GM23338 (cell line): ENCODE data around the gene ODAD3. TPM values are rescaled to one million over a fixed set of nuclear protein-coding genes. Genes with fewer than 3 reads are reported as not detected.

Experiments used
- ATAC-seq: fragments of 200-7000 bp; cut with Tn5 transposase; 3 replicates; pipeline ENCODE4 v1.9.1; 2020
- DNase-seq: peaks from one replicate; pipeline ENCODE4 v3.0.0-alpha.2; 2015; ENCODE audit warnings: low spot score
- H2AFZ ChIP-seq: fragments of 200-600 bp; sonication (generic); 2 replicates; pipeline ENCODE4 v1.8.0; 2016; ENCODE audit warnings: antibody characterized with exemption, mild to moderate bottlenecking, moderate library complexity
- H3F3A ChIP-seq: fragments of 200-600 bp; sonication (generic); replicated peaks from 2 replicates; pipeline ENCODE4 v1.8.0; 2017; ENCODE audit warnings: antibody characterized with exemption, mixed run types, low read depth
- H3K27ac ChIP-seq: fragments of 200-600 bp; sonication (generic); 2 replicates; pipeline ENCODE4 v1.6.1; 2016; ENCODE audit warnings: low read depth
- H3K27me3 ChIP-seq: fragments of 200-600 bp; sonication (generic); 2 replicates; pipeline ENCODE4 v1.8.0; 2016; ENCODE audit warnings: mild to moderate bottlenecking, mixed run types, moderate library complexity; ENCODE audit not compliant: insufficient read depth
- H3K36me3 ChIP-seq: fragments of 200-600 bp; sonication (generic); 2 replicates; pipeline ENCODE4 v1.8.0; 2016; ENCODE audit warnings: mild to moderate bottlenecking; ENCODE audit not compliant: insufficient read depth
- H3K4me1 ChIP-seq: fragments of 200-600 bp; sonication (generic); 2 replicates; pipeline ENCODE4 v1.8.0; 2016; ENCODE audit warnings: mild to moderate bottlenecking, moderate library complexity; ENCODE audit not compliant: insufficient read depth
- H3K4me2 ChIP-seq: fragments of 200-600 bp; sonication (generic); 2 replicates; pipeline ENCODE4 v1.7.1; 2017; ENCODE audit warnings: mixed run types
- H3K4me3 ChIP-seq: fragments of 200-600 bp; sonication (generic); 2 replicates; pipeline ENCODE4 v1.6.1; 2016; ENCODE audit warnings: mixed run types
- H3K79me2 ChIP-seq: fragments of 200-600 bp; sonication (generic); replicated peaks from 2 replicates; pipeline ENCODE4 v1.8.0; 2017; ENCODE audit warnings: mild to moderate bottlenecking; ENCODE audit not compliant: insufficient read depth
- H3K9me2 ChIP-seq: fragments of 200-600 bp; sonication (generic); 2 replicates; pipeline ENCODE4 v1.8.0; 2017; ENCODE audit not compliant: insufficient read depth
- H4K20me1 ChIP-seq: fragments of 200-600 bp; sonication (generic); replicated peaks from 2 replicates; pipeline ENCODE4 v1.8.0; 2017; ENCODE audit warnings: mild to moderate bottlenecking; ENCODE audit not compliant: insufficient read depth
- H3K27ac Mint-ChIP-seq: 2 replicates; pipeline ENCODE4 v1.8.0; 2020; ENCODE audit warnings: inconsistent platforms, mild to moderate bottlenecking, moderate library complexity, mixed read lengths
- H3K27me3 Mint-ChIP-seq: 3 replicates; pipeline ENCODE4 v1.8.0; 2022; ENCODE audit warnings: low read depth, mild to moderate bottlenecking, moderate library complexity, mixed read lengths, inconsistent platforms; ENCODE audit not compliant: insufficient read depth, poor library complexity
- H3K36me3 Mint-ChIP-seq: 3 replicates; pipeline ENCODE4 v1.8.0; 2021; ENCODE audit warnings: low read depth, mild to moderate bottlenecking, inconsistent platforms, moderate library complexity, mixed read lengths
- H3K4me1 Mint-ChIP-seq: 3 replicates; pipeline ENCODE4 v1.8.0; 2020; ENCODE audit warnings: mild to moderate bottlenecking, inconsistent platforms, mixed read lengths
- H3K4me3 Mint-ChIP-seq: 3 replicates; pipeline ENCODE4 v1.8.0; 2021; ENCODE audit warnings: moderate library complexity, mild to moderate bottlenecking, inconsistent platforms, mixed read lengths
- H3K9me3 Mint-ChIP-seq: 3 replicates; pipeline ENCODE4 v1.8.0; 2020; ENCODE audit warnings: moderate library complexity, mild to moderate bottlenecking, inconsistent platforms, mixed read lengths
- EZH2 ChIP-seq: fragments of 200-600 bp; sonication (generic); IDR thresholded peaks from one replicate; pipeline ENCODE4 v1.8.0; 2017; ENCODE audit warnings: antibody characterized with exemption, mild to moderate bottlenecking, low read depth; ENCODE audit not compliant: unreplicated experiment
- JUNB ChIP-seq: IDR thresholded peaks from one replicate; pipeline ENCODE4 v1.6.1; 2016; ENCODE audit warnings: antibody characterized with exemption; ENCODE audit not compliant: unreplicated experiment
- ZNF331 ChIP-seq: fragments of 250-450 bp; sonication (Bioruptor Pico); IDR thresholded peaks from 2 replicates; pipeline ENCODE4 v1.5.0; 2020; ENCODE audit warnings: low read depth, mild to moderate bottlenecking, moderate library complexity
- polyA plus RNA-seq: library from polyadenylated mRNA; unstranded; fragments of >200 nt; fragmentation: Nextera tagmentation; extraction: Ambion mirVana; gene quantifications from 2 replicates; pipeline ENCODE4 v1.2.1, GENCODE V29; 2016
- total RNA-seq: library from RNA; depleted of rRNA; stranded (reverse); fragments of >200 nt; shearing (Covaris generic); gene quantifications from 2 replicates; pipeline ENCODE4 v1.2.3, GENCODE V29; 2014
- TF ChIP-seq, protein P1 (sequence below): IDR thresholded peaks from one replicate; pipeline ENCODE4 v1.6.1; 2018; ENCODE audit warnings: antibody characterized with exemption; ENCODE audit not compliant: unreplicated experiment
- TF ChIP-seq, protein P2 (sequence below): IDR thresholded peaks from 2 replicates; pipeline ENCODE4 v1.6.1; 2016; ENCODE audit warnings: antibody characterized with exemption
- TF ChIP-seq, protein P3 (sequence below), 2 experiments: fragments of 200-600 bp in 1 of 2; sonication (generic) in 1 of 2; conservative IDR thresholded peaks; 2 replicates each; pipeline versions ENCODE4 v1.5.1 to v1.6.1; 2016 to 2017; ENCODE audit warnings: antibody characterized with exemption in 2 of 2, low read depth in 2 of 2, mild to moderate bottlenecking in 2 of 2, moderate library complexity in 1 of 2
- TF ChIP-seq, protein P4 (sequence below): fragments of 250-450 bp; sonication (Bioruptor Pico); IDR thresholded peaks from 2 replicates; pipeline ENCODE4 v1.5.0; 2020; ENCODE audit warnings: mild to moderate bottlenecking, moderate library complexity

Gene ODAD3
- total and polyA plus RNA-seq, 2 experiments from 2014 or later = 1.5 to 6.1 TPM

DNA sequence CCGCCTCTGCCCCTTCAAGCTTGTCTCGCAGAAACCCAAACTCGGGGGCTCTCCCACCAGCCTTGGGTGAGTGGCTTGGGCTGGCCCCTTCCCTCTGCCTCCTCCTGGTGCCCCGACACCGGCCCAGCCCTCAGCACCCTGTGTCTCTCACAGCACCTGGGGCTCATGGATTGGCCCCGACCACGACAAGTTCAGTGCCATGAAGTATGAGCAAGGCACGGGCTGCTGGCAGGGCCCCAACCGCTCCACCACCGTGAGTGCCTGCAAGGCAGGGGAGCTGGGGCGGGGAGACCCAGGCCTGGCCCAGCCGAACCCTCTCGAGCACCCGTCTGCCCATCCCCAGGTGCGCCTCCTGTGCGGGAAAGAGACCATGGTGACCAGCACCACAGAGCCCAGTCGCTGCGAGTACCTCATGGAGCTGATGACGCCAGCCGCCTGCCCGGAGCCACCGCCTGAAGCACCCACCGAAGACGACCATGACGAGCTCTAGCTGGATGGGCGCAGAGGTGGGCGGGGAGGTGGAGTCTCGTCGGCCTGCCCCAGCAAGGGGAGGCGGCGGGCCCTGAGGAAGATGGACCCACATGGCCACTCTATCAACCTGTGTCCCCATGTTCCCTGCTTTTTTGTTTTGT lies 14.1 kb upstream of the ODAD3 start:
- H4K20me1 ChIP-seq = no peaks in the 10 kb centered on the region
- H3K27me3 ChIP-seq = no peaks in the 10 kb centered on the region
- no peak overlapping the region for H3K27ac ChIP-seq
- TF ChIP-seq JUNB = no peak
- TF ChIP-seq ZNF331 (CRISPR knock-in tag) = no peak
- TF ChIP-seq, protein P1, sequence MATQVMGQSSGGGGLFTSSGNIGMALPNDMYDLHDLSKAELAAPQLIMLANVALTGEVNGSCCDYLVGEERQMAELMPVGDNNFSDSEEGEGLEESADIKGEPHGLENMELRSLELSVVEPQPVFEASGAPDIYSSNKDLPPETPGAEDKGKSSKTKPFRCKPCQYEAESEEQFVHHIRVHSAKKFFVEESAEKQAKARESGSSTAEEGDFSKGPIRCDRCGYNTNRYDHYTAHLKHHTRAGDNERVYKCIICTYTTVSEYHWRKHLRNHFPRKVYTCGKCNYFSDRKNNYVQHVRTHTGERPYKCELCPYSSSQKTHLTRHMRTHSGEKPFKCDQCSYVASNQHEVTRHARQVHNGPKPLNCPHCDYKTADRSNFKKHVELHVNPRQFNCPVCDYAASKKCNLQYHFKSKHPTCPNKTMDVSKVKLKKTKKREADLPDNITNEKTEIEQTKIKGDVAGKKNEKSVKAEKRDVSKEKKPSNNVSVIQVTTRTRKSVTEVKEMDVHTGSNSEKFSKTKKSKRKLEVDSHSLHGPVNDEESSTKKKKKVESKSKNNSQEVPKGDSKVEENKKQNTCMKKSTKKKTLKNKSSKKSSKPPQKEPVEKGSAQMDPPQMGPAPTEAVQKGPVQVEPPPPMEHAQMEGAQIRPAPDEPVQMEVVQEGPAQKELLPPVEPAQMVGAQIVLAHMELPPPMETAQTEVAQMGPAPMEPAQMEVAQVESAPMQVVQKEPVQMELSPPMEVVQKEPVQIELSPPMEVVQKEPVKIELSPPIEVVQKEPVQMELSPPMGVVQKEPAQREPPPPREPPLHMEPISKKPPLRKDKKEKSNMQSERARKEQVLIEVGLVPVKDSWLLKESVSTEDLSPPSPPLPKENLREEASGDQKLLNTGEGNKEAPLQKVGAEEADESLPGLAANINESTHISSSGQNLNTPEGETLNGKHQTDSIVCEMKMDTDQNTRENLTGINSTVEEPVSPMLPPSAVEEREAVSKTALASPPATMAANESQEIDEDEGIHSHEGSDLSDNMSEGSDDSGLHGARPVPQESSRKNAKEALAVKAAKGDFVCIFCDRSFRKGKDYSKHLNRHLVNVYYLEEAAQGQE = no peak
- TF ChIP-seq, protein P2, sequence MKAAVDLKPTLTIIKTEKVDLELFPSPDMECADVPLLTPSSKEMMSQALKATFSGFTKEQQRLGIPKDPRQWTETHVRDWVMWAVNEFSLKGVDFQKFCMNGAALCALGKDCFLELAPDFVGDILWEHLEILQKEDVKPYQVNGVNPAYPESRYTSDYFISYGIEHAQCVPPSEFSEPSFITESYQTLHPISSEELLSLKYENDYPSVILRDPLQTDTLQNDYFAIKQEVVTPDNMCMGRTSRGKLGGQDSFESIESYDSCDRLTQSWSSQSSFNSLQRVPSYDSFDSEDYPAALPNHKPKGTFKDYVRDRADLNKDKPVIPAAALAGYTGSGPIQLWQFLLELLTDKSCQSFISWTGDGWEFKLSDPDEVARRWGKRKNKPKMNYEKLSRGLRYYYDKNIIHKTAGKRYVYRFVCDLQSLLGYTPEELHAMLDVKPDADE = no peak
- TF ChIP-seq, protein P3, sequence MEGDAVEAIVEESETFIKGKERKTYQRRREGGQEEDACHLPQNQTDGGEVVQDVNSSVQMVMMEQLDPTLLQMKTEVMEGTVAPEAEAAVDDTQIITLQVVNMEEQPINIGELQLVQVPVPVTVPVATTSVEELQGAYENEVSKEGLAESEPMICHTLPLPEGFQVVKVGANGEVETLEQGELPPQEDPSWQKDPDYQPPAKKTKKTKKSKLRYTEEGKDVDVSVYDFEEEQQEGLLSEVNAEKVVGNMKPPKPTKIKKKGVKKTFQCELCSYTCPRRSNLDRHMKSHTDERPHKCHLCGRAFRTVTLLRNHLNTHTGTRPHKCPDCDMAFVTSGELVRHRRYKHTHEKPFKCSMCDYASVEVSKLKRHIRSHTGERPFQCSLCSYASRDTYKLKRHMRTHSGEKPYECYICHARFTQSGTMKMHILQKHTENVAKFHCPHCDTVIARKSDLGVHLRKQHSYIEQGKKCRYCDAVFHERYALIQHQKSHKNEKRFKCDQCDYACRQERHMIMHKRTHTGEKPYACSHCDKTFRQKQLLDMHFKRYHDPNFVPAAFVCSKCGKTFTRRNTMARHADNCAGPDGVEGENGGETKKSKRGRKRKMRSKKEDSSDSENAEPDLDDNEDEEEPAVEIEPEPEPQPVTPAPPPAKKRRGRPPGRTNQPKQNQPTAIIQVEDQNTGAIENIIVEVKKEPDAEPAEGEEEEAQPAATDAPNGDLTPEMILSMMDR (conservative IDR thresholded peaks at IDR 0.05; ENCODE audit: low read depth in 2 of 2) = no peak
- TF ChIP-seq, protein P4, sequence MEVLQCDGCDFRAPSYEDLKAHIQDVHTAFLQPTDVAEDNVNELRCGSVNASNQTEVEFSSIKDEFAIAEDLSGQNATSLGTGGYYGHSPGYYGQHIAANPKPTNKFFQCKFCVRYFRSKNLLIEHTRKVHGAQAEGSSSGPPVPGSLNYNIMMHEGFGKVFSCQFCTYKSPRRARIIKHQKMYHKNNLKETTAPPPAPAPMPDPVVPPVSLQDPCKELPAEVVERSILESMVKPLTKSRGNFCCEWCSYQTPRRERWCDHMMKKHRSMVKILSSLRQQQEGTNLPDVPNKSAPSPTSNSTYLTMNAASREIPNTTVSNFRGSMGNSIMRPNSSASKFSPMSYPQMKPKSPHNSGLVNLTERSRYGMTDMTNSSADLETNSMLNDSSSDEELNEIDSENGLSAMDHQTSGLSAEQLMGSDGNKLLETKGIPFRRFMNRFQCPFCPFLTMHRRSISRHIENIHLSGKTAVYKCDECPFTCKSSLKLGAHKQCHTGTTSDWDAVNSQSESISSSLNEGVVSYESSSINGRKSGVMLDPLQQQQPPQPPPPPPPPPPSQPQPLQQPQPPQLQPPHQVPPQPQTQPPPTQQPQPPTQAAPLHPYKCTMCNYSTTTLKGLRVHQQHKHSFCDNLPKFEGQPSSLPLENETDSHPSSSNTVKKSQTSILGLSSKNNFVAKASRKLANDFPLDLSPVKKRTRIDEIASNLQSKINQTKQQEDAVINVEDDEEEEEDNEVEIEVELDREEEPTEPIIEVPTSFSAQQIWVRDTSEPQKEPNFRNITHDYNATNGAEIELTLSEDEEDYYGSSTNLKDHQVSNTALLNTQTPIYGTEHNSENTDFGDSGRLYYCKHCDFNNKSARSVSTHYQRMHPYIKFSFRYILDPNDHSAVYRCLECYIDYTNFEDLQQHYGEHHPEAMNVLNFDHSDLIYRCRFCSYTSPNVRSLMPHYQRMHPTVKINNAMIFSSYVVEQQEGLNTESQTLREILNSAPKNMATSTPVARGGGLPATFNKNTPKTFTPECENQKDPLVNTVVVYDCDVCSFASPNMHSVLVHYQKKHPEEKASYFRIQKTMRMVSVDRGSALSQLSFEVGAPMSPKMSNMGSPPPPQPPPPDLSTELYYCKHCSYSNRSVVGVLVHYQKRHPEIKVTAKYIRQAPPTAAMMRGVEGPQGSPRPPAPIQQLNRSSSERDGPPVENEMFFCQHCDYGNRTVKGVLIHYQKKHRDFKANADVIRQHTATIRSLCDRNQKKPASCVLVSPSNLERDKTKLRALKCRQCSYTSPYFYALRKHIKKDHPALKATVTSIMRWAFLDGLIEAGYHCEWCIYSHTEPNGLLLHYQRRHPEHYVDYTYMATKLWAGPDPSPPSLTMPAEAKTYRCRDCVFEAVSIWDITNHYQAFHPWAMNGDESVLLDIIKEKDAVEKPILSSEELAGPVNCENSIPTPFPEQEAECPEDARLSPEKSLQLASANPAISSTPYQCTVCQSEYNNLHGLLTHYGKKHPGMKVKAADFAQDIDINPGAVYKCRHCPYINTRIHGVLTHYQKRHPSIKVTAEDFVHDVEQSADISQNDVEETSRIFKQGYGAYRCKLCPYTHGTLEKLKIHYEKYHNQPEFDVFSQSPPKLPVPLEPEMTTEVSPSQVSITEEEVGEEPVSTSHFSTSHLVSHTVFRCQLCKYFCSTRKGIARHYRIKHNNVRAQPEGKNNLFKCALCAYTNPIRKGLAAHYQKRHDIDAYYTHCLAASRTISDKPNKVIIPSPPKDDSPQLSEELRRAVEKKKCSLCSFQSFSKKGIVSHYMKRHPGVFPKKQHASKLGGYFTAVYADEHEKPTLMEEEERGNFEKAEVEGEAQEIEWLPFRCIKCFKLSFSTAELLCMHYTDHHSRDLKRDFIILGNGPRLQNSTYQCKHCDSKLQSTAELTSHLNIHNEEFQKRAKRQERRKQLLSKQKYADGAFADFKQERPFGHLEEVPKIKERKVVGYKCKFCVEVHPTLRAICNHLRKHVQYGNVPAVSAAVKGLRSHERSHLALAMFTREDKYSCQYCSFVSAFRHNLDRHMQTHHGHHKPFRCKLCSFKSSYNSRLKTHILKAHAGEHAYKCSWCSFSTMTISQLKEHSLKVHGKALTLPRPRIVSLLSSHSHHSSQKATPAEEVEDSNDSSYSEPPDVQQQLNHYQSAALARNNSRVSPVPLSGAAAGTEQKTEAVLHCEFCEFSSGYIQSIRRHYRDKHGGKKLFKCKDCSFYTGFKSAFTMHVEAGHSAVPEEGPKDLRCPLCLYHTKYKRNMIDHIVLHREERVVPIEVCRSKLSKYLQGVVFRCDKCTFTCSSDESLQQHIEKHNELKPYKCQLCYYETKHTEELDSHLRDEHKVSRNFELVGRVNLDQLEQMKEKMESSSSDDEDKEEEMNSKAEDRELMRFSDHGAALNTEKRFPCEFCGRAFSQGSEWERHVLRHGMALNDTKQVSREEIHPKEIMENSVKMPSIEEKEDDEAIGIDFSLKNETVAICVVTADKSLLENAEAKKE (CRISPR knock-in tag) = no peak
- TF ChIP-seq EZH2 = no peak
- H3K4me1 ChIP-seq = peaks cover 29% of the 10 kb centered on the region
- 0 out of 2 replicates have a peak, but pooled peaks cover 2% of the 10 kb centered on the region for H3F3A ChIP-seq
- H3K4me3 ChIP-seq = no peak overlapping the region
- ATAC-seq (no peak), DNase-seq (no peak)
- peaks cover 12% of the 10 kb centered on the region for H3K27me3 Mint-ChIP-seq
- no peaks in the 10 kb centered on the region for H3K79me2 ChIP-seq
- peaks cover 30% of the 10 kb centered on the region for H3K36me3 Mint-ChIP-seq
- no peaks in the 10 kb centered on the region; the same call in 2 of the 3 replicates for H3K9me3 Mint-ChIP-seq
- H3K4me1 Mint-ChIP-seq = peaks cover 23% of the 10 kb centered on the region
- H3K9me2 ChIP-seq = no peaks in the 10 kb centered on the region
- no peak overlapping the region for H3K4me2 ChIP-seq
- no peak overlapping the region for H3K27ac Mint-ChIP-seq
- no peaks in the 10 kb centered on the region; the same call in 1 of the 2 replicates for H3K36me3 ChIP-seq
- H3K4me3 Mint-ChIP-seq = no peak overlapping the region
- H2AFZ ChIP-seq = no peak overlapping the region
